ENCODE results near the gene EEF1A2.
A peak's percentile ranks its signal among the peaks of the same experiment; 100 is the strongest.

EEF1A2 gene

GRCh38 chr20:63537525-63538203, 38.8 kb upstream of the EEF1A2 start:
- peak; percentile 79 to 83 for DNase-seq (ENCODE audit: extremely low read depth in 1 of 2, low read depth in 1 of 2)

- no peak for DNase-seq (ENCODE audit: extremely low read depth in 1 of 2, low read depth in 1 of 2)
Measured at GRCh38 chr20:63536997-63537524, 38.2 kb upstream of the EEF1A2 start, which contains the start of gene PTK6. Gene PTK6 (minus strand): TSS chr20:63537376. CDS start chr20:63537314, 62 bp downstream.

GRCh38 chr20:63536241-63536977, 37.5 kb upstream of the EEF1A2 start:
- no peak for DNase-seq (ENCODE audit: extremely low read depth in 1 of 2, low read depth in 1 of 2)

- DNase-seq (ENCODE audit: extremely low read depth in 1 of 2, low read depth in 1 of 2) = no peak
Measured at GRCh38 chr20:63534831-63535651, 36.2 kb upstream of the EEF1A2 start.

GRCh38 chr20:63534427-63534830, 35.5 kb upstream of the EEF1A2 start:
- no peak for DNase-seq (ENCODE audit: extremely low read depth in 1 of 2, low read depth in 1 of 2)

- no peak for DNase-seq (ENCODE audit: extremely low read depth in 1 of 2, low read depth in 1 of 2)
Measured at GRCh38 chr20:63533871-63534393, 35.0 kb upstream of the EEF1A2 start.

GRCh38 chr20:63533388-63533787, 34.5 kb upstream of the EEF1A2 start:
- no peak for DNase-seq (ENCODE audit: extremely low read depth in 1 of 2, low read depth in 1 of 2)

- no peak for DNase-seq (ENCODE audit: extremely low read depth in 1 of 2, low read depth in 1 of 2)
Measured at GRCh38 chr20:63532449-63532971, 33.6 kb upstream of the EEF1A2 start.

GRCh38 chr20:63531686-63532448, 33.0 kb upstream of the EEF1A2 start:
- no peak for DNase-seq (ENCODE audit: extremely low read depth in 1 of 2, low read depth in 1 of 2)

- no peak for DNase-seq (ENCODE audit: extremely low read depth in 1 of 2, low read depth in 1 of 2)
Measured at GRCh38 chr20:63530788-63531160, 31.9 kb upstream of the EEF1A2 start.

GRCh38 chr20:63529861-63530787, 31.2 kb upstream of the EEF1A2 start:
- DNase-seq (ENCODE audit: extremely low read depth in 1 of 2, low read depth in 1 of 2) = no peak

- no peak for DNase-seq (ENCODE audit: extremely low read depth in 1 of 2, low read depth in 1 of 2)
Measured at GRCh38 chr20:63529180-63529860, 30.4 kb upstream of the EEF1A2 start.

GRCh38 chr20:63527184-63527583, 28.3 kb upstream of the EEF1A2 start:
- DNase-seq (ENCODE audit: extremely low read depth in 1 of 2, low read depth in 1 of 2) = no peak

GRCh38 chr20:63525971-63526370, 27.1 kb upstream of the EEF1A2 start:
- no peak for DNase-seq (ENCODE audit: extremely low read depth in 1 of 2, low read depth in 1 of 2)

- no peak for DNase-seq (ENCODE audit: extremely low read depth in 1 of 2, low read depth in 1 of 2)
Measured at GRCh38 chr20:63525185-63525584, 26.3 kb upstream of the EEF1A2 start.

- no peak for DNase-seq (ENCODE audit: extremely low read depth in 1 of 2, low read depth in 1 of 2)
Measured at GRCh38 chr20:63522981-63523611, 24.2 kb upstream of the EEF1A2 start.

- DNase-seq (ENCODE audit: extremely low read depth in 1 of 2, low read depth in 1 of 2) = no peak
Measured at GRCh38 chr20:63522091-63522868, 23.4 kb upstream of the EEF1A2 start.
